Effector CD8-positive, alpha-beta T cell (primary cell): ENCODE data around the gene ONECUT2.
"Not testable (repeated sequence)": the region's sequence is repeated elsewhere in the genome, so short reads cannot be mapped to it uniquely, and the experiment has no call there.

ENCODE experiments used
- DNase-seq: peaks from one replicate; lab custom pipeline; 2025; lab: John Stamatoyannopoulos, UW

ONECUT2 gene

DNA sequence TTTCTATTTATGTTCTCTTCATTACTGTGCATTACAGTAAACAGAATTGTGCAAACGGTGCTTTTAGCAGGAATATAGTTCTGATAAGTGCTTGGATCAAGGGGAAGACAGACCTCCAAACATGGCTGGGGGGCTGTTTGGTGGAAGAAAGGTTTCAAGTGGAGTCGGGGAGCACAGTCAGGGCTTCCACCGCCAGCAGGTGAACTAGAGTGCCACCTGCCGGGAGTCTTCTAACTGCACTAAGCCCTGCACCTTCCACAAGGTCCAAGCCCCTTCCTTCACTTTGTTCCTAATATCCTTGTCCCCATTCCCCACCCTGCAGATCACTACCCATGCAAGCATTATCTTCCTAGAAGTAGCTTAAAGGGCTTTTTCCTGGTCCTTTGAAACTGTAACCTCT lies 11.1 kb downstream of the ONECUT2 start:
- DNase-seq: no peak

DNA sequence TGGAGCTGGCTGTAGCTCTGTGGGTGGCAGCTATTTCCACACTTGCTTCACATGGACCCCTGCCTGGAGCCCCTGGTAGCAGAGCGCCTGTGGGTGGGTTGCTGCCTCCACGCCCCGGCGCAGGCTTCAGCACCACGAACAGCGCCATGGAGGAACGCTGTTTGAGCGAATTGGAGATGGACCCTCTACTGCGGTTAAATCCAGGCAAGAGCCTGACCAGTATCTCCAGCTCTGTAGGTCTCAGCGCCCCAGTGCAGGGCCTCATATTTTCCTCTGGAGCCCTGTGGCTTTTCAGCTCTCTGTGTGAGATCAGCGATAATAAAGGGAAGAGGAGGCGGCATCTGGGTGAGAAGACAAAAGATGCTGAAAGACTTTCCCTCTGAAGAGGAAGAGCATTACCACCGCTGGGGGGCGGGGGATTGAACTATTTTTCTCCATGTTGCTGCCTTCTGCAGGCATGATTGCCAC lies 12.0 kb downstream of the ONECUT2 start:
- no peak for DNase-seq

DNA sequence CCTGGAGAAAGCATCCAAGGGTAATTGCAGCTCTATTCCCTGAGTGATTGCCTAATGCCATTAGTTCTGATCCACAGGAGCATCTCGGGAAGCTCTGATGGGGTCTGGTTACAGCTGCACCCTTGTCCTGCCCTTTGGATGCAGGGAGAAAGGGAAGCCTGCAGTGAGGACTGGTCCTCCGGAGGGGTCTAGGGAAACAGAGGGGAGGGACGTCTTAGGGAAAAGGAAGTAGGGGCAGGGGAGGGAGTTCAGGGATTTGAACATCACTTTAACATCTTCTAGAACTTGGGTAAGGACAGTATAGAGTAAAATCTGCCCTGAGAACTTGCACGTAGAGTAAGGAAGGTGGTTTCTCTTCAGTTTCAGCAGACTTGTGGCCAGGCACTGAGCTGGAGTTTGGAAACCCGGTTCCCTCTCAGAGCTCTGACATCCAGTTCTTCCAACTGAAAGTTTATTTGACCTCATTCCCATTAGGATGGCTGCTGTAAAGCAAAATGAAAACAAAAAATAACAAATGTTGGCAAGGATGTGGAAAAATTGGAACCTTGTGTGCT lies 20.5 kb downstream of the ONECUT2 start:
- no peak for DNase-seq

DNA sequence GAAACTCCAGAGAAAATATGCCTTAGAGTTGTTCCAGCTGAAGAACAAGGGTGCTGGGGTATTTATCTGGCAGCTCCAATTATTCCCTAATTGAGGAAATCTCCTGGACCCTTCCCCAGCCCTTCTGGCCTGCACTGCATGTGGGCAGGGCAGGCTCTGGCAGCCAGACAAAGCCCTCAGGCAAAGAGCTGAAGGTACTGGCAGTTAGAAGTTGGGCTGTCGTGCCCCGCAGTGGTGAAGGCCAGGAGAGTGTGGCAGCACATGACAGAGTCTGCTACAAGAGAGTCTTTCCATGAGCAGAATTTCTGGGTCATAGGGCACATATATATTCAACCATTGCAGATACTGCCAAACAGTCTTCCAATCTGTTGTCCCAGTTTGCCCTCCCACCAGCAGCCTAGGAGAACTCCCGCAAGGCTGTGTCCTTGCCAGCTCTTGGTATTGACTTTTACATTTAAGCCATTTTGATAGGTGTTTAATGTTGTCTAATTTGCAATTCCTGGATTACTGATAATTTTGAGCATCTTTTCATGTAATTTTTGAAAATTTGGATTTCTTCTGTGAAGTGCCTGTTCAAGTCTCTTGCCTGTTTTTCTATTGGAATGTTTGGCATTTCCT lies 26.6 kb downstream of the ONECUT2 start:
- DNase-seq: no peak

DNA sequence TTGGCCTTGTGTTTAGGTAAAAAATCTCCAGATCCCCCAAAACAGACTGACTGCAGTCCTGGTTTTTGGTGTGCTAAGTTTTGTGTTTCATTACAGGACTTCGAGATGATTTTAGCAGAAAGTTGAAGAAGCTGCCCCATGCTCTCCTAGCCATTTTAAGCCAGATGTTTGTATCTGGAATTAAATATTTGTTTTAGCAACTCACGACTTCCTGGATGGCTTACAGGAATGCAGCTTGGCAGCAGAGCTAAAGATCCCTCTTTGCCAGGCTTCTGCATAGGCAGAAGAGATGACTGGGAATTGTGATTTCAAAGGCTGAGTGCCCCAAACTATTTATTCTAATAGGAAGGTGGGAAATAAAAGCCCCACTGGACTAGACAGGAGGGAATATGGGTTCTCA lies 31.1 kb downstream of the ONECUT2 start:
- DNase-seq: no peak

DNA sequence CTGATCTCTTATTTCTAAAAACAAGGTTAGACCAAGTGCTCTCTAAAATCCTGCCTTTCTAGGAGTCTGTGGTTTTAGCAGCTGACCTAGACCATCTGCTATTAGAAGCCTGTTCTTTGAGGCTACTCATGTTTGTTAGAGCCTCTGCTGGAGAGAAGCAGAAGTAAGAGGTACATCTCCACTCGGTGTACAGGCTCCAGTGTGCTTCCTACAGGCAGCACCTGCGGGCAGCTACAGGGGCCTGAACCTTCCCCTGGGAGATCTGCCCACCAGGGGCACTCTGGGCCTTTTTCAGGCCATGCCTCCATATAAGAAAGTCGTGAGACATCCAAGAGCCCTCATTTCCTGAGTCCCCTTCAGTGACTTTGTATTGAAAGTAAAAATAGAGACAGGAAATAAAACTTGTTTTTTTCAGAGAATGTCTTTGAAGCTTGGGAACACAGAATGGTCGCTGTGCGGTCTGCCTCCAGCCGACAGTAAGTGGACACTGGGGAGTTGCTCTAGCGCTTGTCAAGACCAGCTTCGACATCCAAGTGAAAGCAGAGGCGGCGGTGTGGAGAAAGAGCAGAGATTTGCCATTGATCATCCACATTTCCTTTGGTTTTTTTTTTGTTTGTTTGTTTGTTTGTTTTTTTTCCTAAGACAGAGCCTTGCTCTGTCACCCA lies 31.7 kb downstream of the ONECUT2 start:
- DNase-seq: no peak

DNA sequence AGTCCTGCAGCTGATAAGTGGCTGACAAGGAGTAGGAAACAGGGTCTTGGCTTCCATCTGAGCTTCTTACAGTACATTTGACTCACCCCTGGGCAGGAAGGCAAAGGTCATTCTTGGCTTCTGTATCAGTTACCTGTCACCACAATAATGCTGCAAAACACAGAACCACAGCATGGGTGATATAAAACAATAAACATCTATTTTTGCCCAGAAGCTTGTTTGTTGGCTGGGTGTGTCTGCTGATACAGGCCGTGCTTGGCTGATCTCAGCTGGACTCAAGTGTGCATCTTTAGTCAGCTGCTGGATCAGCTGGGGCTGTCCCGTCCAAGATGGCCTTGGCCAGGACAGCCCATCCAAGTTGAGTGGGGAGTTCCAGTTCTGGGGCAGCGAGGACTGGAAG lies 34.7 kb downstream of the ONECUT2 start:
- no peak for DNase-seq

DNA sequence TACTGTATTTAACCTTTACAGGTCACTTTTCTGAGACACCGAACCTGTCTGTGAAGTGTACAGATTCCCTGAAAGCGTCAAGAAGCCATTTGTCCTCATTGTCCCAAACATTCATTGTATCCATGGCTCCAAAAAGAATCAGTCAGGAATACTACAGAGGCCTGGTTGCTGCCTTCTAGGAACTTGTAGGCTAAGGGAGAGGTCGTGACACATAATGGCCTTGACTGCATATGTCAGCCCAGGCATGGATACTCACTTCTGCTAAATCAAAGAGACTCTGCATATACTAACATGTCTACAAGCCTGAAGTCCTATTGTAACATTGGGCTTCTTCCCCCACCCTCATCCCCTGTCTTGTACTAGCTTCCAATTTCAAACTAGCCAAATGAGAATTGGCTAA lies 40.2 kb downstream of the ONECUT2 start:
- no peak for DNase-seq

DNA sequence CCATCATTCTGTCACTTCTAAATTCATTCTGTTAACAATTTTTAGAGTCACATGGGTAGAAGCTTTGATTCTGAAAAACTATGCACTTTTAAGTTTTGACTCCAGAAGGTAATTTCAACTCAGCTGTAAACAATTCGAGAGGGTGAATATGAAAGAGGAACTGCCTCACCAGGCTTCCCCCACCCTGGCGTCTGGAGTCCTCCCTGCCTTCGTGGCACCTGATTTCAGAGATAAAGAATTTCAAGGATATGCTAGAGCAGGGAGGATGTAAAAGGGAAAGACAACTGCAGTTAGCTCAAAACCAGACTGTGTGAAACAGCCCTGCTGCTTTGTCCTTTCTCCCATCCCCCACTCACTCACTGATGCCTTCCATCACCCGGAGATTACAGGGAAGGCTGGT lies 40.7 kb downstream of the ONECUT2 start:
- DNase-seq: no peak

DNA sequence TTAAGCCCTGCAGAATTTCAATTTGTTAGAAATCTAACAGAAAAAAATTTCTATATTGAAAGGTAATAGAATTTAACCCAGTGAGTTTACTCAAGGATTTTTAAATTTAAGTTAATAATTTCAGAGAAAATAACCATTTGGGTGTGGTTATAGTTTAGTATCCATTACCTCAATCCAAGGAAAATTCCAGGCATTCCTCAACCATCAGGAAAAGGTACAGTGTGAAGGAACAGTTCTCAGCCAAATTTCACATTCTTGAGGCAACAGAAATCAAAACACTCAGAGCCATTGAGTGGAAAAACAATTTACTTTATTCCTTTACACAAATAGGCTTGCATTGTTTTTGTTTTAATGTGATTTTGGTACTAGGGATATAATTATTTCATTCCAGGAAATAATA lies 45.6 kb downstream of the ONECUT2 start:
- DNase-seq: no peak

DNA sequence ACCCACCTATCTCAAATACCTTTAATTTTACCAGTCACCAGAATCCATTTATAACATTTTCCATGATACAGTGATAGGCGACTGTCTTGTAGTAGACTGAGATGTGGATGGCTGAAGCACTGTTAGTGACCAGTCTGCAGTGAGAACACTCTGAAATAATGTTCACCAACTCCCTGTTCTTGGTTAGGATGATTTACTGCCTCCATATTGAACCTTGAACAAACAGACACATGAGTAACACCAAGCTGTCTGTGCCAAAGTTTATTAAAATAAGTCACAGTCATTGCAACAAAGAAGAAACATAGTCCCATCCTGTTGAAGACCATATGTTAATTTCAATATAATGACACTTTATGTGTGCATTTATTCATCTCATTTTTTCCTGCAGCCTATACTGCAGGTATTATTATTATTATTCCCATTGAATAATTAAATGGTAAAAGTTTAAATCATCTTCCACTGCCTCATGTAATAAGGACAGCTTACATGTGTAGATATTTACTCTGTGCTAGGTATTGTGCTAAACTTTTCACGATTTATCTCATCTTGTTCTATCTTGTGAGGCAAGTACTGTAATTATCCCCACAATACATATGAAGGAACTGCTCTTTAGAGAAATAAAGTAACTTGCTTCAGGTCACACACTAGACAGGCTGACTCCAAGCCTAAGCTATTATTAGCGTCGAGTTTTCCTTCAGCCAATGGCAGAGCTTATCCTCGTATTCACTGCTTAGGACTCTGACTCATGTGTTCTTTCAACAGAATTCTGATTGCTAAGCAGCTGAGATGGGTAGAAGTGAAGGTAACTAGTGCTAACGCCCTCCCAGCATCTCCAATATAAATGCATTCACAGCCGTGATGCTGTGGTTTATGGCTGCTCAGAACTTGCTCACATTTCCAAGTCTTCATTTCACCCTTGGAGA lies 62.5 kb downstream of the ONECUT2 start:
- no peak for DNase-seq

DNA sequence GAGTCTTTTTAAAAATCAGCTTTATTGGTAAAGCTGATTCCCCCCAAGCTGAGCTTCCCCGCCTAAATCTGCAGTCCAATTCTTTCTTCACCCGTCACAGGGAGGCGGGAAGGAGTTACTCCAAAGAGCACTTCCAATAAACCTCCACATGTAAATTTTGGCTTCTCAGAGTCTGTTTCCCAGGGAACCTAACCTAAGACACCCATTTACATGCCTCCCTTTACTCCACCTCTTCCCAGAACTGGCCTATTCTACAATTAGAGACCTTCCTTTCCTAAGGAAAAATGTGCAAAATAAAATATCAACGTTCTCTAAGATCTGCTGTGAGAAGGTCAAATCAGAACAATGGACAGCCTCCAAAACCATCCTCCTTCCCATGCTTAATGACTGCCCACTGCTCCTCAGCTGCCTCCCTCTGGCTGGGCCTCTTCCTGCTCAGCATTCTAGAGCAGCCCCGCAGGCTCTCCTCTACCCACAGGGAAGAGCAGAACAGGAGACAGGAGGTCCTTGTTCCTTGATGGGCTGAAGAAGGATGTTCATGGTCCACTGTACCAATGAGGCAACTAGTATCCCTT lies 63.6 kb downstream of the ONECUT2 start:
- DNase-seq: no peak

DNA sequence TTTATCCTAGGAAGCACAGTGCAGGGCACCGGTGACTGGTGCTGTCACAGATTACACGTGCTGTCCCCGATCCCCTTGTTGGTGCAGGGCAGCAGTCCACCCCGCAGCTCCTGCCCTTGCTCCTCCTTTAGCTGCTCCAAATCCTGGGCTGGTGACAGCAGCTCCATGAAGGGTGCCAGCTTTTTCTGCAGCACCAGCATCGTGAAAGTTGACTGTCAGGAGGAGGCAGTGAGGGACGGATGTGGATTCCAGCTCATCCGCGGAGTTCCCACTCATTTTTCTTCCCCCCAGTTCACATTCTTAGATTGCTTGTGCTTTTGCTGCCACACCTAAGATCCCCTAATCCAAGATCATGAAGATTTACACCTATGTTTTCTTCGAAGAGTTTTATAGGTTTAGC lies 67.5 kb downstream of the ONECUT2 start:
- DNase-seq: no peak

DNA sequence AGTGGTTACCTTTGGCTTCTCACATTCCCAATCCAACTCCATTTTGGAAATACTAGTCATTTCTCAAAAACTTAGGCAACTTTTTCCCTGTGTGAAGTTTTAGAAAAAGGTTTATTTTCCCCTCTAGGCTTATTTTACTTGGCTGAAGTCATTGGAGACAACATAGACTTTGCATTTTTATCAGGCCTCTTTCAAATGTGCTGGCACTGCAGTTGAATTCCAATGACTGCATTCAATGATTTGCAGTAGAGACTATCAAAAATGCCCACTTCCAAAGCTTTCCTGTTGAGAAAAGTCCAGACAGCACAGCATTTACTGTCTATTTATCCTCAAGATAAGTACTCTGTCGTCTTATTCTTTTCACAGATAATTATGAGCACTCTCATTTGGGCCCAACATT lies 70.1 kb downstream of the ONECUT2 start:
- DNase-seq: no peak

DNA sequence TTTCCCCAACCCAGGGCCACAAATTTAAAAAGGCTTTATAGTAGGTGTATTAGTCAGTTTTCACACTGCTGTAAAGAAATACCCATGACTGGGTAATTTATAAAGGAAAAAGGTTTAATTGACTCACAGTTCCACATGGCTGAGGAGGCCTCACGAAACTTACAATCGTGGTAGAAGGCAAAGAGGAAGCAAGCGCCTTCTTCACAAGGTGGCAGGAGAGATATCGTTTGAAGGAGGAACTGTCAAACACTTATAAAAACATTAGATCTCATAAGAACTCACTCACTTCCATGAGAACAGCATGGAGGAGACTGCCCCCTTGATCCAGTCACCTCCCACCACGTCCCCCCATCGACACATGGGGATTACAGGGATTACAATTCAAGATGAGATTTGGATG lies 80.9 kb downstream of the ONECUT2 start:
- no peak for DNase-seq

DNA sequence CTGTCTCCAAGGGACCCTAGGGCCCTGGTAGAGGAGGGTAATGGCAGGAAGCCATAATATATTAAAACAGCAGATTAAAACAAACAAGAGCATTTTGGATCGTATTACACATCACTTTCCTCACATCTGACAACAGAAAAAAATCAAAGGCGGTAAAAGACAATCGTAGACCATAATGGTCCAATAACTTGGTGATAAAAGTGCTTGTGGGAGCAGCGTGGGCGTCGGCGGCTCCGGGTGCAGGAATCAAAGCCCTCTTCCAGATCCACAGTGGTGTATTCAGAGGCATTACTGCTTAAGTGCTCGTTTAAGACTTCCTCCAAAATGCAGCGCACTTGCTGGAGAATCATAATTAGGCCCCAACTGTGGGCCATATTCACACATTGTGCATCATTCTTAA lies 83.4 kb downstream of the ONECUT2 start:
- no peak for DNase-seq

DNA sequence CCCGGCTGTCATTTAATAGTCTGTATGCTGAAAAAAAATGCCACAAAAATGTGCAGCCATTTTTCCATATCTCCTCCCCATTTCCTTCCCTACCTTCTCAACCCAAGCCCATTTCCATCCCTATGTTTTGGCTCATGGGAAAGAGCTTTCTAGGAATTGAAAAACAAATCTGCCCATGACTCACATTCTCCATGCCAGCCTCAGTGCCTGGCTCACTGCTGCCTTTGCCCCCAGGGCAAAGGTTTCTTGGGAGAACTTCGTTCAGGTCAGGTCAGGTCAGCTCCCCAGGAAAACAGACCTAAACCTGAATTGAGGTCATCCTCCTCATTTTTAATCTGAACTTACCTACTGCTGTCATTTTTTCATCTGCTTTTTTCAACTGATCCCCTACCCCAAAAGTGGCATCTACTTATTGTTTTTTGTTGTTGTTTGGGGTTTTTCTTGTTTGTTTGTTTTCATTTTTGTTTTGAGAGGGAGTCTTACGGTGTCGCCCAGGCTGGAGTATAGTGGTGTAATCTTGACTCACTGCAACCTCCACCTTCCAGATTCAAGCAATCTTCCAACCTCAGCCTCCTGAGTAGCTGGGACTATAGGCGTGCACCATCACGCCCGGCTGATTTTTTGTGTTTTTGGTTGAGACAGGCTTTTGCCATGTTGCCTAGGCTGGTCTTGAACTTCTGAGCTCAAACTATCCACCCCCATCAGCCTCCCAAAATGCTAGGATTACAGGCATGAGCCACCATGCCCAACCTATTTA lies 84.7 kb downstream of the ONECUT2 start:
- DNase-seq: no peak

DNA sequence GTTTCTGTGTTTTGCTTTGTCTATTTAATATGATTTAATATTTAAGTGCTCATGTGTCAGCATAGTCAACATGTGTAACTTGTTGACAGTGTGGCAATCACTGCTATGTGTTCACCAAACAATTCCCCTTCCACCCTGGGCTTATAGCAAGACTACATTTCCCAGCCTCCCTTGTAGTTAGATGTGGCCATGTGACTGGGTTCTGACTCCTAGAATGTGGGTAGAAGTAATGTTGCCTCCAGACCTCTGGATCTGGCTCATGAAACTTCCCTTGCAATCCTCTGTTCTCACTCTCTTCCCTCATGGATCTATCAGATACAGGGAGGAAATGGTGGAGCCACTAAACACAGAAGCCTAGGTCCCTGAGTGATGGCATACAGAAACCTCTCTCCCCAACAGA lies 87.2 kb downstream of the ONECUT2 start:
- not testable (repeated sequence) for DNase-seq

DNA sequence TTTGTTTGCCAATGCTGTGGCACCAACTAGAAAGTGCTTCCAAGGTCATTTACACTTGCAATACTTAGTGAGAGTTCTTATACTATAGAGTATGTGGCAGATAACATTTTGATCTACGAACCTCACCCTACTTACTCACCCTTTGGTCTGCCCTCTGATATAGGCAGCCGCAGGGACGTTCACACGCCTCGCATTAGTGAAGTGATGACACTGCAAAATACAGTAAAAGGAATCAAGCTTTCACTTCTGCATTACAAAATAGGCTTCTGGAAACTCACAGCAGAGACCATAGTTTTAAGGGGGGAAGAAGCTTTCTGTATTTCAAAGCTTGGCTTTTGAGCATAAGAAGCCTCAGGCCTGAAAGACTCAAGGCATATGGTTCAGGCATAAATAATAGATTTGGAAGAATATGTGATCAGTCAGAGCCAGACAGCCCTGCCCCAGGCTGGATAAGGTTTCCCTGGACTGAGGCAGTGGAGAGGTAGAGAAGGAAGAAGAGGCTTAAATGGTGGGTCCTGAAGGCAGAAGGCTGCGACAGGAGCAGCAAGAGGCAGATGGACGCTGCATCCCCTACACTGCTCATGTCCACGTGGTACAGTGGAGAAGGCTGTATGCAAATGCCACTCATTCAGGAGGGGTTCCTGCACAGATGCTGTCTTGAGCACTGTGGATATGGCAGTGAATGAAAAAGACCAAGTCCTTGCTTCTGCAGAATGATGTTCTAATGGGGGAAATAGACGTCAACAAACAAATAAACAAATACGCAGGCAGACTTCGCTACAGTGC lies 88.2 kb downstream of the ONECUT2 start:
- DNase-seq: no peak

DNA sequence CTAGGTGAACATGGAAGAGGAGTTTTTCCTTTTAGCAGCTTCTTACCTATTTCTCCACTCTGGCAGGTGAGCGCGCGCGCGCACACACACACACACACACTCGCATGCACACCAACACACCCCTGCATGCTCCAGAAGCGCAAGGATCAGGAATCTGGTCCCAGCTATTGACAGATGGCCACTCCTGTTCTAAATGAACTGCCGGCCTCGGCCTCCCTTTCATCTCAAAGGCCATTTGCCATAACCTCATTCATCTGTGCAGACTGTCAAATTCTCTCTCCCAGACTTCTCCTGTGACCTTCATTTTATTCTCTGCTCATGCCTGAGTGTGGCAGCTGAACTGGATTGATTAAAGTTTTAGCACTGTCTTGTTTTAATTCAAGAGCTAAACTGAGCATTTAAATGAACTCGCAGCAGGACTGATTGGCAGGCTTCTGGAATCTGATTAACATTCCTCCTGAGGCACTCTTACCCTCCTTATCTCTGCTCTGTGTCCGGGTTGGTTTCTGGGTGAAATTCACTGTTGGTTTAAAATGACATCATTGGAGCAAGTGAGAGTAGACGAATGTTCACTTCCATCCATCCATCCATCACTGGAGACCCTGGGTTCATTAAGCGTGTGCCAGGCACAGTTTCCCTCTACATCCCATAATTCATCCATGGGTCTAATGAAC lies 92.5 kb downstream of the ONECUT2 start:
- DNase-seq: no peak
